Measurements from ENCODE around the gene EDN1. TPM values are rescaled to one million over a fixed set of nuclear protein-coding genes. Genes with fewer than 3 reads are reported as not detected.
"Not testable (repeated sequence)": the region's sequence is repeated elsewhere in the genome, so short reads cannot be mapped to it uniquely, and the experiment has no call there.

EDN1 gene
- total RNA-seq, 1 experiment from 2014 or later = not detected

- DNase-seq (ENCODE audit: low read depth, low spot score) = no peak
- in situ Hi-C loops (cut with HindIII; ENCODE audit: low pct_unique_long_range_greater_than_20kb, low sequenced_read_pairs) = no loop called here
Measured at GRCh38 chr6:12309070-12309469, 18.9 kb downstream of the EDN1 start.

GRCh38 chr6:12311106-12311505 lies 20.9 kb downstream of the EDN1 start:
- in situ Hi-C loops (cut with HindIII; ENCODE audit: low pct_unique_long_range_greater_than_20kb, low sequenced_read_pairs) = no loop called here
- peak; percentile 29 for DNase-seq (ENCODE audit: low read depth, low spot score)

GRCh38 chr6:12312736-12313135 lies 22.6 kb downstream of the EDN1 start:
- in situ Hi-C loops (cut with HindIII; ENCODE audit: low pct_unique_long_range_greater_than_20kb, low sequenced_read_pairs) = no loop called here
- no peak for DNase-seq (ENCODE audit: low read depth, low spot score)

- in situ Hi-C loops (cut with HindIII; ENCODE audit: low pct_unique_long_range_greater_than_20kb, low sequenced_read_pairs) = no loop called here
- no peak for DNase-seq (ENCODE audit: low read depth, low spot score)
Measured at GRCh38 chr6:12313306-12313991, 23.3 kb downstream of the EDN1 start.

- in situ Hi-C loops (cut with HindIII; ENCODE audit: low pct_unique_long_range_greater_than_20kb, low sequenced_read_pairs) = no loop called here
- no peak for DNase-seq (ENCODE audit: low read depth, low spot score)
Measured at GRCh38 chr6:12313992-12314589, 23.9 kb downstream of the EDN1 start.

- no peak for DNase-seq (ENCODE audit: low read depth, low spot score)
- in situ Hi-C loops (cut with HindIII; ENCODE audit: low pct_unique_long_range_greater_than_20kb, low sequenced_read_pairs) = no loop called here
Measured at GRCh38 chr6:12314751-12315150, 24.6 kb downstream of the EDN1 start.

GRCh38 chr6:12315292-12316081 lies 25.3 kb downstream of the EDN1 start:
- no peak for DNase-seq (ENCODE audit: low read depth, low spot score)
- in situ Hi-C loops (cut with HindIII; ENCODE audit: low pct_unique_long_range_greater_than_20kb, low sequenced_read_pairs) = no loop called here

- in situ Hi-C loops (cut with HindIII; ENCODE audit: low pct_unique_long_range_greater_than_20kb, low sequenced_read_pairs) = no loop called here
Measured at GRCh38 chr6:12318749-12319148, 28.6 kb downstream of the EDN1 start.

GRCh38 chr6:12320074-12320473 lies 29.9 kb downstream of the EDN1 start:
- in situ Hi-C loops (cut with HindIII; ENCODE audit: low pct_unique_long_range_greater_than_20kb, low sequenced_read_pairs); DNase-seq (ENCODE audit: low read depth, low spot score): not testable (repeated sequence)

More at GRCh38 chr6:12318749-12319148, 28.6 kb downstream of the EDN1 start:
- DNase-seq (ENCODE audit: low read depth, low spot score) = no peak

GRCh38 chr6:12324099-12324498 lies 33.9 kb downstream of the EDN1 start:
- no peak for DNase-seq (ENCODE audit: low read depth, low spot score)
- in situ Hi-C loops (cut with HindIII; ENCODE audit: low pct_unique_long_range_greater_than_20kb, low sequenced_read_pairs) = no loop called here

- in situ Hi-C loops (cut with HindIII; ENCODE audit: low pct_unique_long_range_greater_than_20kb, low sequenced_read_pairs) = no loop called here
Measured at GRCh38 chr6:12324748-12325147, 34.6 kb downstream of the EDN1 start.

GRCh38 chr6:12325872-12326271 lies 35.7 kb downstream of the EDN1 start:
- DNase-seq (ENCODE audit: low read depth, low spot score) = no peak
- in situ Hi-C loops (cut with HindIII; ENCODE audit: low pct_unique_long_range_greater_than_20kb, low sequenced_read_pairs) = no loop called here

More at GRCh38 chr6:12324748-12325147, 34.6 kb downstream of the EDN1 start:
- no peak for DNase-seq (ENCODE audit: low read depth, low spot score)

- no peak for DNase-seq (ENCODE audit: low read depth, low spot score)
- in situ Hi-C loops (cut with HindIII; ENCODE audit: low pct_unique_long_range_greater_than_20kb, low sequenced_read_pairs) = no loop called here
Measured at GRCh38 chr6:12327391-12327790, 37.2 kb downstream of the EDN1 start.

GRCh38 chr6:12327988-12328387 lies 37.8 kb downstream of the EDN1 start:
- in situ Hi-C loops (cut with HindIII; ENCODE audit: low pct_unique_long_range_greater_than_20kb, low sequenced_read_pairs) = no loop called here
- DNase-seq (ENCODE audit: low read depth, low spot score) = no peak

- no peak for DNase-seq (ENCODE audit: low read depth, low spot score)
- in situ Hi-C loops (cut with HindIII; ENCODE audit: low pct_unique_long_range_greater_than_20kb, low sequenced_read_pairs) = no loop called here
Measured at GRCh38 chr6:12328701-12329100, 38.5 kb downstream of the EDN1 start.

GRCh38 chr6:12331474-12331873 lies 41.3 kb downstream of the EDN1 start:
- in situ Hi-C loops (cut with HindIII; ENCODE audit: low pct_unique_long_range_greater_than_20kb, low sequenced_read_pairs) = no loop called here
- no peak for DNase-seq (ENCODE audit: low read depth, low spot score)

- in situ Hi-C loops (cut with HindIII; ENCODE audit: low pct_unique_long_range_greater_than_20kb, low sequenced_read_pairs) = no loop called here
- DNase-seq (ENCODE audit: low read depth, low spot score) = no peak
Measured at GRCh38 chr6:12331951-12332749, 42.0 kb downstream of the EDN1 start.

GRCh38 chr6:12332750-12333079 lies 42.6 kb downstream of the EDN1 start:
- DNase-seq (ENCODE audit: low read depth, low spot score); in situ Hi-C loops (cut with HindIII; ENCODE audit: low pct_unique_long_range_greater_than_20kb, low sequenced_read_pairs): not testable (repeated sequence)

All from SK-MEL-5 (cell line).